GM21360 (cell line): Measurements from ENCODE around the gene OR51F2.
"Not testable (repeated sequence)": the region's sequence is repeated elsewhere in the genome, so short reads cannot be mapped to it uniquely, and the experiment has no call there.

Experiments used
- ATAC-seq: cut with Tn5 transposase; IDR thresholded peaks from one replicate; pipeline ENCODE4 v1.9.1; 2021; ENCODE audit warnings: mild to moderate bottlenecking, moderate library complexity; ENCODE audit not compliant: unreplicated experiment

The OR51F2 gene

GRCh38 chr11:4821021-4821420, at the start of gene OR51F2:
Gene OR51F2, plus strand, starts transcription at chr11:4821321. Its CDS starts 101 bp downstream, at chr11:4821422.
- ATAC-seq: no peak

DNA sequence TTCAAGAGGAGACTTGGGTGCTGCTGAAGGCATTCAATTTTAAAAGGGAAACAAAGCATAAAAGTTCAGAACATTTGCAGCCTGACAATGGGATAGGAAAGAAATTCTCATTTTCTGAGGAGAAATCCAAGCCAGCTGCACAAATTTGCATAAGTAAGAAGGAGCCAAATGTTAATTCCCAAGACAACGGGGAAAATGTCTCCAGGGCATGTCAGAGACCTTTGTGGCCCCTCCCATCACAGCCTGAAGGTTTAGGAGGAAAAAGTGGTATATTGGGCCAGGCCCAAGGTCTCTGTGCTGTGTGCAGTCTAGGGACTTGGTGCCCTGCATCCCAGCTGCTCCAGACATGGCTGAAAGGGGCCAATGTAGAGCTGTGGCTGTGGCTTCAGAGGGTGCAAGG, 38.7 kb upstream of the OR51F2 start:
- no peak for ATAC-seq

DNA sequence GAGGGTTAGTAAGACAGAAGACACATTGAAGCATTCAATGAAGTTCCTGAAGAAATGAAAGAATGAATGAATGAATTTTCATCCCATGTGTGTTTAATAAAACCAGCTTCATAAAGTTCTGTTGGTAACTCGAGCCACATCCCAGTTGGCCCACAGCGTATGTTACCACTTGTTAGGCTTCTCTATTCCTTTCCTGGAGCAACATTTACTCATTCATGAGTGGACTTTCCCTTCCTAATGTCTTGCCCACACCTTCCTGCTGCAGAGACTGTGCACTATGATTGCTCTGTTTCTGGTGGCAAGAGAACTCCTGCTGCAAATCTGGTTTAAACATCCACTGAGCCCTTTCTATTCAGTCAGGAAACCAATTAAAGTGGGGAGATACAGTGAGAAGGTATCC, 23.9 kb upstream of the OR51F2 start:
- ATAC-seq: no peak

DNA sequence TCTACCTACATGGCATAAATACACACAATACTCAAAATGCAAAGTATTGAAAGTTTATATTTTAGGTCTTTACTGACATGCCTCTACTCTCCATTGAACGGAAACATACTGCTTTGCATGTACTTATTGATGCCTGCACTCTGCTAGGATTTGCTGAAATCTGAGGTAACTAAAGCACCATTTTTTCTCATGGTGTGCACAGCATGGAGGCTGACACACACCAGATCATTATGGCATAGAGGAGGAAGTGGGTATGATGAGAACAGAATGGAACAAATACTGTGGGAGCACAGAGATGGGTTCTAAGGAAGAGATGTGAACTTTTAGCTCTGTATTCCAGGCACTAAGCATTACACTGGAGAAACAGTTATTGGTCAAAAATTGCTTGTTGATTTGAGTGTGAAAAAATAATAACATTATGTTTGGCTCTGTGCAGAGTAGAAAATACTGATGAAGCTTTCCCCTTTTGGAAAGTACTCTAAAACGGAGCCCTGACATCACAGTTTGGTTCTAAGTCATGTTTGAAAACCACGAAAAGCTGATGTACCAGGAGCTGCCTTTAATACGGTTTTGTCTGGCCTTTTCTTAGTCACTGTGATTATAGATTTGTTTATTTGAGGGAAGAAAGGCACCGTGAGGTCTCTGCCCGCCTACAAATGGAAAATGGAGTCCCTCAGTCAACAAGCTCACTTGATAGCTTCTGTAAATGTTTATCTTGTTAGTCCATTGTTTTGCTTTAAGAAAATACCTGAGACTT, 22.5 kb upstream of the OR51F2 start:
- ATAC-seq: no peak

- ATAC-seq: not testable (repeated sequence)
Observed at GRCh38 chr11:4801316-4801715, 19.8 kb upstream of the OR51F2 start.

- ATAC-seq: no peak
Observed at GRCh38 chr11:4804280-4804679, 16.8 kb upstream of the OR51F2 start, which contains the start of gene OR52R1. Gene OR52R1, minus strand, starts transcription at chr11:4804380. Its CDS starts 0 bp downstream, at chr11:4804380.

DNA sequence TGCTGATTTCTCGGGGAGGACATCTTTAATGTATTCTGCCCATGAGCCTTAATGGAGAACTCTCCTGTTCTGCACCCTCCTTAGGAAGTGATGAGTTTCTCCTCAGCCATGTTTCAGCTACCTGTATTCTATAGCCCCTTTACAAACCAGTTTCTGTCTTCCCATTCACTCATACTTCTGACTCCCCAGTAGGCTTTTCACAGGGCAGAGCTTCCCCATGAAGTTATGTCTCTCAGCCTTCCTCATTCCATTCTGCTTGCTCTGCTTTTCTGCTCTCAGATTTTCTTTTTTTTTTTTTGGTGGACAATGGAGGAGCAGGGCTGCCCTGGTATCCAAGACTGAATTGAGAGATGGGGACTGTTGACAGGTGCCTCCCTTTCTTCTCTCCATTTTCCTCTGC, 12.6 kb upstream of the OR51F2 start:
- ATAC-seq: no peak

GRCh38 chr11:4809246-4809645, 11.9 kb upstream of the OR51F2 start:
- no peak for ATAC-seq

- ATAC-seq: no peak
Observed at GRCh38 chr11:4825132-4825531, 4.0 kb downstream of the OR51F2 start.

- no peak for ATAC-seq
Observed at GRCh38 chr11:4826425-4826824, 5.3 kb downstream of the OR51F2 start.

GRCh38 chr11:4830346-4830745, 9.2 kb downstream of the OR51F2 start:
- no peak for ATAC-seq

DNA sequence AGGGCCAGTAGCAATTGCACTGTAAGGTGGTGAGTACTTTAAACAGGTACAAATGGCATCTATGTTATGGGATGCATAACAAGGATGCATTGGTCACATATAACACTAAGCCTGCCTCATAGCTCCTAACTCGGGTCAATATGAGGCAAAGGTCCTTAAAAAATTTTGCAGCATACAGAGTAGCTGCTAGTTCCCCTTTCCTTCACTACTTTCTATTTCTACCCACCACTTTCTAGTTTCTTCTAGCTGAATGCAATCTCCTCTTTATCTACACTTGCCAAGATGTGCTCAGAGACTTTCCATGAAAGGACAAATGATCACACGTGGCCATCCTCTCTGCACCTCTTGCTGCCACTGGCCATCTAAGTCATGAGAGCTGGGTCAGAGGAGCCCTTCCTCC, 9.8 kb downstream of the OR51F2 start:
- no peak for ATAC-seq

DNA sequence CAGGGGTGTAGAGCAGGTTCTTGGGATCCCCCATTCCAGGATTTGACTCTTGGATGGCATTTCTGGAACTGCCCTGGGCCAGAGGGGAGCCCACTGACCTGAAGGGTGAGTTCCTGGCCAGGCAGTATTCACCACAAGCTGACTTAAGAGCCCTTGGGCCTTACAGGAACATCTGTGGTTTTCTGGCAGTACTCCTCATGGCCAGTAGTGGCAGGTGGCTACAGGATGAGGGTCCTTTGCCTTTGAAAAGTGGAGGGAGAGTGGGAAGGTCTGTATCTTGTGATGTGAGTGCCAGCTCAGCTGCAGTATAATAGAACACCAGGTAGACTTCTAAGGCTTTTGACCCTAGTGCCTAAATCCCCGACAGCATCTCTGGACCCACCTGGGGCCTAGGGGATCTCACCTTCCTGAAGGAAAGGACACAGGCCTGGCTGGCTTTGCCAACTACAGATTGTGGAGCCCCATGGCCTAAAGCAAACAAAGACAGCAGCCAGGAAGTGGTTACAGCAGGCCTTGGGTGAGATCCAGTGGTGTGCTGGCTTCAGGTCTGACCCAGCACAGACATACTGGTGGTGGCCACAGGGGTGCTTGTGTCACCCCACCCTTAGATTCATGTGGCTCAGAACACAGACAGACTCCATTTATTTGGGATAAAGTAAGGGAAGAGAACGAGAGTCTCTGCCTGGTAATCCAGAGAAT, 18.9 kb downstream of the OR51F2 start:
- ATAC-seq: no peak

DNA sequence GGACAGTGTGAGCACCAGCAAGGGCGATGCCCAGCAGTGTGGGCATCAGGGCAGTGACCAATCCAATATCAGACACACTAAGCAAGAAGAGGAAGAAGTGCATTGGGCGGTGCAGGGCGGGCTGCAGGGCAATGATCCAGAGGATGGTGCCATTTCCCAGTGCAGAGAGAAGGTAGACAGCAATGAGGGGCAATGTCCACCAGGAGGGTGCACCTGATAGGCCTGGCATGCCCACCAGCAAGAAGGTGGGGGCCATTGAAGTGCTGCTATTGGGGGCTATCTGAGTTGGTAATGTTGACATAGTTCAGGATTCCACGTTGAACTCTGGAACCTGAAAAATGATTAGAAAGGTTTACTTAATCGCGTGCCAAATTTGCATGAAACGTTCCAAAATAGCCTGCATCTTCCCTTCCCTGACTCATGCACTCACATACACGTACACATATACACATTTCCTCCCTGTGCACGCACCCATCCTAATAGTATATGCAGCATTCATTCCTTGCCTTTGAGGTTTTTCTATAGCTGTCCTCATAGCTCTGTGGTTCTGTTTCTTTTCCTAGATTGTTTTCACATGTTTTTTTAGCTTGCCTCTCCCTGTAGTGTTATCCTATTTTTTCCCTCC, 27.9 kb downstream of the OR51F2 start, which contains the start of gene OR51S1:
TSS of gene OR51S1 (minus strand) at position 301 of the 625 bp plus-strand sequence. CDS start at position 301, 0 bp downstream.
- ATAC-seq: no peak

DNA sequence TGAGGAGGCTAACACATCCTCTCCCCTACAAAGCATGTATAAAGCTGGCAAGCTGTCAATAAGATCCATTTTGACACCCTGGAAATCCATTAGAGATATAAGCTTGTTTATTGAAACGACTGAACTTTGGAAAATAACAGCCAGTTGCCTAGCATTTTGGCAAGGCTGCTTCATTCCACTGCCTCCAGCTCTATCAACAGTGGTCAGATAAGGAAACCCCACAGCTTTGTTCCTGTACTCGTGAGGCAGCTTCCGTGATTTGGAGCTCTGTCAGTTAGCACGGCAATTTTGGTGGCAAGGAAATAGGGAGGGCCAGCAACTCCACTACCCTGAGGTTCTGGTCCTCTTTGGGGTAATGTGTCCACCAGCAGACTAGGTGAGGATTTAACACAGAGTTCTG, 29.9 kb downstream of the OR51F2 start:
- ATAC-seq: no peak

GRCh38 chr11:4854286-4854685, 33.2 kb downstream of the OR51F2 start:
- ATAC-seq: not testable (repeated sequence)

DNA sequence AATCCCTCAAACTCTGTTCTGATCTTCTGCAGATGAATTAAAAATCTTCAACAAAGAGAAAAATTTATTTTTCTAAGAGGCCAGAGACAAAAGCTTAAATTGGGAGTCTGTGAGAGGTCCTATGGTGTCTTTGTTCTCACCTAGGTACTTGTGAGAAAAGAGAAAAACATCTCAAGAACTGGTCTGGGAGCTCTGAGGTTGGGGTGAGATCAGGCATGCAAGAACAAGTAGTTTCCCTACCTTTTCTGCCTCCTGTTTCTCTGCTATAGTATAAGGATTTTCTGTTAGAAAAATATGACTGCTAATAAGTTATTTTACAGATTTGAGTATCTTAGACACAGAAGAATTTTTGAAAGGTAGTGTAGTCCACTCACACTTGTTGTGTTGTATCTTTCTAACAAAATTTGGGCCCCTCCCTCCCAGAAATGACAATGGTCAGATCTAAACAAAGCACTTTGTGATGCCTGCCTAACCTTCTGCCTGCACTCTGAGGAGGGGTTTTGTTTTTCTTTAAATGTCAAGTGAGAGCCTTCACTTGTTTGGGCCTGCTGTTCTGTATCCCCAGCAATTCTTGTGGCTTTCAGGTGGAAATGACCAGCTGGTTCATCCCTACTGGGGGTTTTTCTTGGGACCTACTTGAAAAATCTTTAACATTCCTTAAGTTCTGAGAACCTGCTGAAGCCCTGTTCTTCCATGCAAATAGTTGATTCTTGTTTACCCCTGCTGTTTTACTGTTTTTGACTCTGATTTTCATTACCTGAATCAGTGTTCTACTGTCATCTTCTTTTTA, 41.5 kb downstream of the OR51F2 start:
- no peak for ATAC-seq

GRCh38 chr11:4863876-4864275, 42.8 kb downstream of the OR51F2 start:
- ATAC-seq: no peak

GRCh38 chr11:4865855-4866254, 44.7 kb downstream of the OR51F2 start:
- no peak for ATAC-seq
